Epithelial cell of prostate (primary cell): ENCODE measurements around the gene SOX21.
A peak's percentile ranks its signal among the peaks of the same experiment; 100 is the strongest.
"Not testable (repeated sequence)": the region's sequence is repeated elsewhere in the genome, so short reads cannot be mapped to it uniquely, and the experiment has no call there.

Experiments
- DNase-seq: peaks from one replicate; pipeline ENCODE4 v3.0.0-alpha.2; 2011; ENCODE audit warnings: low read depth, low spot score
- H3K27ac ChIP-seq: fragments of 450-650 bp; 2 replicates; pipeline ENCODE4 v1.5.1; 2017; ENCODE audit warnings: mild to moderate bottlenecking

Gene SOX21

GRCh38 chr13:94712287-94712811 lies at the start of gene SOX21:
SOX21 (minus strand) TSS chr13:94712545; CDS start chr13:94712049, 496 bp downstream.
- H3K27ac ChIP-seq: peak within 1 kb of the TSS; percentile 51
- no peak for DNase-seq

DNA sequence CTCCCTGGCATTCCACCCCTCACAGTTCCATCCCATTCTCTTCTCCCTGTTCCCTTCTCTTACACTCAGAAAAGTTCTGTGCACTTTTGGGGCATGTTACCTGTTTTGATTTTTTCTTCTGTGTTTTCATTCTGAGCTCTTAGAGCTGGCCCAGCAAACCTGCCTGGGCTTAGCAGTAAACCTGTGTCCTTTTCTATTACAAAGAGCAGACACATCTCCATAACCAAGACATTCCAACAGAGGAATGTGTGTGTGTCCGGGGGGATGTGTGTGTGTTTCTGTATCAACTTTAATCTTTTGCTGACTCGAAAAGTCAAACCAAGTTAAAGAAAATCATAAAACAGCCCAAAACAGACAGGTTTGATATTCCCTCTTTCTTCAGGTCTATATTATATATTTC lies 49.1 kb upstream of the SOX21 start:
- H3K27ac ChIP-seq: no peak overlapping the region
- DNase-seq: no peak

DNA sequence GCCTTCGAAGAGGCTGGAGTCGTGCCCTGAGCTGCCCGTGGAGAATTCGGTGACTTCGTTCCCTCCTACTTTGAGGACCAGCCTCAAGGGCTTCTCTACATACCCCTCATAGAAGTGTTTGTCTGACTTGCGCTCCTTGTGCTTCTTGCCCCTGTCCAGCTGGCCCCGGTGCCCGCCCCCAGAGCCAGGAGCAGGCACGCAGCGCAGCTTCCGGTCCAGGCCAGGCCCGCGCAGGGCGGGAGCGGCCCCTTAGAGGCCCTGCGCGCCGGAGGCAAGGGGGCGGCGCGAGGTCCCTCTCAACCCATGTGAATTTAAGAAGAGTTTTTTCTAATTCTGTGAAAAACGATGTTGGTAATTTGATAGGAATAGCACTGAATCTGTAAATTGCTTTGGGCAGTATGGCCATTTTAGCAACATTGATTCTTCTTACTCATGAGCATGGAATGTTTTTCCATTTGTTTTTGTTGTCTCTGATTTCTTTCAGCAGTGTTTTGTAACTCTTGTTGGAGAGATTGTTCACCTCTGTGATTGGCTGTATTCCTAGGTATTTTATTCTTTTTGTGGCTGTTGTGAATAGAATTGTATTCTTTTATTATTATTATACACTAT lies 46.9 kb upstream of the SOX21 start:
- DNase-seq: no peak
- H3K27ac ChIP-seq: no peak overlapping the region

GRCh38 chr13:94758436-94758960 lies 46.2 kb upstream of the SOX21 start:
- no peak for DNase-seq
- H3K27ac ChIP-seq: no peak overlapping the region

- no peak for DNase-seq
- no peak overlapping the region for H3K27ac ChIP-seq
These were observed 41.0 kb upstream of the SOX21 start for GRCh38 chr13:94753327-94753726.

DNA sequence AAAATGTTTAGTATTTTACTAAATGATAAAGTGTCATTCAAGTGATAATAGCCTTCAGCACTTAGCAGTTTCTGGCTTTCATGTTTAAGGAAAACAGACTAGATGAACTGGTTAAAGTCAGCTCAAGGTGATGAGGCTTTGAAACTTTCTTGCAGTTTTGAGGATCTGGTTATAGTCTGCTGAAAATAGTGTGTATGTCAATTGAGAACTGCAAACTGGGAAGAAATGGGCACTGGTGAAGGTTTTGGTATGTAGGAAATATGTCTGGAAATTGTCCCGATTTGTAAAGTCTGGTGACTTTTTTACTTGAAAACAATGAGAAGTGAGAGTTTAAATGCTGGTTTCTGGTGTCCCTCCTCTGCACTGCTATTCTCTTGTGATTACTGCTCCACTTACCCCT lies 36.8 kb upstream of the SOX21 start:
- no peak overlapping the region for H3K27ac ChIP-seq
- no peak for DNase-seq

DNA sequence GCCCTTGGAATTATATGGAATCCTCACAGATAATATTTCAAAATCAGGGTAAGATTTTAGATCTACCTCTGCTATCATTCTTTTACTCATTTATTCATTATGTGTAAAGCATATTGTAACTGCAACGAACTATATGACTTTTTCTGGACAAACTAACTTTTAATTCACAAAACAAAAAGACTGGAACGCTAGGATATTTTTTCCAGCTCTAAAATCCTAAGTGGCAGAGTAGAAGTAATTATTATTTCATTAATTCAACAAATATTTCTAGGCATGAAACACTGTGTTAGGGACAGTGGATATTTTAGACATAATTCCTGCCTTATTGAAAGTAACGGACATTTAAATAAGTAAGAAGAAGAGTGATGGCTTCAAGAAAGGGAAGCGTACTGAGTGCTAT lies 26.9 kb upstream of the SOX21 start:
- H3K27ac ChIP-seq: no peak overlapping the region
- DNase-seq: no peak

DNA sequence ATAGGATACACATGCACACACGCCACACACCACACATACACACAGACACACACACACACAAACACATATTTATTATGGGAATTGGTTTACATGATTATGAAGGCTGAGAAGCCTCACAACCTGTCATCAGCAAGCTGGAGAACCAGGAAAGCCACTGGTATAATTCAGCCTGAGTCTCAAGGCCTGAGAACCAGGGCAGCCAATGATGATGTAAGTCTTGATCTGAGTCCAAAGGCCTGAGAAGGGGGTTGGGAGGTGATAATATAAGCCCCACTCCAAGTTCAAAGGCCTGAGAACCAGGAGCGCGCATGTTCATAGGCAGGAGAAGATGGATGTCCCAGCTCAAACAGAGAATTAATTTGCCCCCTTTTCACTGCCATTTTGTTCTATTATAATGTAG lies 18.7 kb upstream of the SOX21 start:
- no peak overlapping the region for H3K27ac ChIP-seq
- no peak for DNase-seq

DNA sequence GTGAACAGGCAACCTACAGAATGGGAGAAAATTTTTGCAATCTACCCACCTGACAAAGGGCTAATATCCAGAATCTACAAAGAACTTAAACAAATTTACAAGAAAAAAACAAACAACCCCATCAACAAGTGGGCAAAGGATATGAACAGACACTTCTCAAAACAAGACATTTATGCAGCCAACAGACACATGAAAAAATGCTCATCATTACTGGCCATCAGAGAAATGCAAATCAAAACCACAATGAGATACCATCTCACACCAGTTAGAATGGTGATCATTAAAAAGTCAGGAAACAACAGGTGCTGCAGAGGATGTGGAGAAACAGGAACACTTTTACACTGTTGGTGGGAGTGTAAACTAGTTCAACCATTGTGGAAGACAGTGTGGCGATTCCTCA lies 17.6 kb upstream of the SOX21 start:
- H3K27ac ChIP-seq, DNase-seq: not testable (repeated sequence)

GRCh38 chr13:94726425-94726824 lies 14.1 kb upstream of the SOX21 start:
- H3K27ac ChIP-seq: no peak overlapping the region
- no peak for DNase-seq

- no peak for DNase-seq
- no peak overlapping the region for H3K27ac ChIP-seq
These were observed 10.4 kb upstream of the SOX21 start for GRCh38 chr13:94722609-94723345.

GRCh38 chr13:94718697-94719096 lies 6.4 kb upstream of the SOX21 start:
- H3K27ac ChIP-seq, DNase-seq: not testable (repeated sequence)

- no peak overlapping the region for H3K27ac ChIP-seq
- DNase-seq: no peak
These were observed 5.6 kb upstream of the SOX21 start for GRCh38 chr13:94717916-94718315.

DNA sequence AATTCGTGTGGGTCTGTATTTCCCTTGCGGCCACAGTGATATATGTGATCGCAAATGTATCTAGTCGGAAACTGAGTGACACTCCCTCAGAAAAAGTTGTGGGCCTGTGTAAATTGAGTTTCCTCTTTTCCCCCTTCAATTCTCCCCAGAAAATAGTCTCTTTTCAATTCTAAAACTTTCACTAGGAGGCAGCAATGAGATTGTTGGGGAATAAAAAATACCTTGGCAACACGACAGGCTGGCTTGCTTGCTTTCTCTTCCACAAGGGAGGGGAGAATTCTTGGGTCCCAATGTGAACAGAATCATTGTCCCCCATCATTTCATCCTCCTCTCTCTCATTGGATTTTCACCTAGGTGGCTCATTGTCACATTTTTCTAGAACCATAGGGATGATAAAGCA lies 3.7 kb upstream of the SOX21 start:
- no peak for DNase-seq
- H3K27ac ChIP-seq: no peak overlapping the region

DNA sequence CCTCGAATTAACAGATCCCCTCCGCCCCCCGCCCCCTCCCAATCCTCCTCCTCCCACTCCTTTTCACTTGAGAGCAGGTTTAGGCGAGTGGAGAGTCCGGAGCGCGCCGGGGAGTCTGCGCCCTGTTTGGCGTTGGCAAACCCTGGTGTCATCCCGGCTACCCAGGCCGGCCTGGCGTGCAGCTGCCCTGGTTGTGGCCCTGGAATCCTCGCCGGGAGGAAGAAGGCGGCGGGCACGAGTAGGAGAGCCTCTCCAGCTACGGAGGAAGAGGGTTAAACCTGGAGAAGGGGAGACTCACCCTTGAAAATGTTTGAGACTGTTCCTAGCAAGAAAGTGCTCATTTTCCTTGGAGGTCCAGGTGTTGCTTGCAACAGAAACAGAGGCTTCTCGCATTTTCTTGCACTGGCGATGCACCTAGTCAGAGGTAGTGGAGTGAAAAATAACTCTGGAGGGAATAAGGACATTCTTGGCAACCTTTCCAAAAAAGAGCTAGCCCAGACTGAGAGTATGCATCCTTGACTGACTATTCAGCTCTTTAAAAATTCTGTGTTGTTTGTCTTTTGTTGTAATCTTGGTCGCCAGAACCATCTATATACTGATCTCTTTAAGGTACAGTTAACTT lies 1.3 kb upstream of the SOX21 start:
- DNase-seq: no peak
- H3K27ac ChIP-seq: no peak overlapping the region

DNA sequence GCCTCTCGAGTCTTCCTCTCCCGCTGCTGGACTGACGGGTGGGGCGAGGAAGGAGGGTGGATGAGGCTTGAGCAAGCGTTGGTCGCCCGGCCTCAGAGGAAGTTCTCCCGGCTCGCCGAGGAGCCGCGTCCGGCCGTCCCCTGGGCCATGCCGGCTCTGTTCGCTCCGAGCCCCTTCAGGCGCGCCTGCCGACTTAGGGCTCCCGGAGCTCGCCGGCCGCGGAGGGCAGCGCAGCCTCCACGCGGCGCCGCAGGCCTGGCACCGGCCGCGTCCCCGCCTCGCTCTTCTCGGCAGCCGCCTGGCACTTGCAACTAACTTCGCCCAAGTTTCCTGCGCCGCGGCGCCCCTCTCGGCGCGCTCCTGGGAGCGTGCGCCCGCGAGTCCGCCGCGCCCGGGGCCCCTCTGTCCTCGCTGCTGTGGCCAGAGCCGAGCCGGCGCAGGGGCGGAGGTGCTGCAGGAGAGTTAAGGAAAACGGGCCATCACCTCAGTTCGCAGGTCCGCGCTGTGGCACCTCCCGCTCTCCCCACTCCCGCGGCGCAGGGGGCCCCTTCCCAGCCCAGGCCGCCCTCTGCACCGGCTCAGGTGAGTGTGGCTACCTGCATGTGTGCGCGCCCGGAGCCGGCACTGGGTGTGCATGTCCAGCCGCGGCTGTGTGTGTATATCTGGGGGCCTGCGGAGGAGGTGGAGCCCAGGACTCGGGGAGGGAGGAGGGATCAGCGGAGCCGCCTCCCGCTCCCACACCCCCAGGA lies 641 bp upstream of the SOX21 start:
- DNase-seq: no peak
- H3K27ac ChIP-seq: peak overlapping the region; percentile 51

DNA sequence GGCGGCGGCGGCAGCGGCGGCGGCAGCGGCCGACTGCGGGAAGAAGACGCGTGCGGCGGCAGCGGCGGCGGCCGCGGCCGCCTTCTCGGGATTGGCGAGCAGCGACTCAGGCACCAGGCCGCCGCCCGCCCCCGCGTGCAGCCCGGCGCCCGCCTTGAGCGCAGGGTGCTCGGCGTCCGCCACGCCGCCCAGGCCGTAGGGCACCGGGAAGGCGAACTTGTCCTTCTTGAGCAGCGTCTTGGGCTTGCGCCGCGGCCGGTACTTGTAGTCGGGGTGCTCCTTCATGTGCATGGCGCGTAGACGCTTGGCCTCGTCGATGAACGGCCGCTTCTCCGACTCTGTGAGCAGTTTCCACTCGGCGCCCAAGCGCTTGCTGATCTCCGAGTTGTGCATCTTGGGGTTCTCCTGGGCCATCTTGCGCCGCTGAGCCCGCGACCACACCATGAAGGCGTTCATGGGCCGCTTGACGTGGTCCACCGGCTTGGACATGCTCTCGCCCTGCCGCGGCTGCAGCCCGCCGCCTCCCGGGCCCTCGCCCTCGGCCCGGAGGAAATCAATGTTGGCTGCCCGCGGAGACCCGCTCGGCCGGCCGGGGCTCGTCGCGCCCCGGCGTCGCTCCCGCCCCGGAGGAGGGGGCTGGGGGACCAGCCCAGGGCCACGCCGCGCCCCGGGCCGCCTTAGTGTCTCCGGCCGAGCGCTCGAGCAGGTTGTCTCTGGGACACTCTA lies 621 bp downstream of the SOX21 start:
- DNase-seq: no peak
- H3K27ac ChIP-seq: peak overlapping the region; percentile 51

GRCh38 chr13:94710881-94711560 lies 1.3 kb downstream of the SOX21 start:
- no peak for DNase-seq
- H3K27ac ChIP-seq: peak overlapping the region; percentile 51

DNA sequence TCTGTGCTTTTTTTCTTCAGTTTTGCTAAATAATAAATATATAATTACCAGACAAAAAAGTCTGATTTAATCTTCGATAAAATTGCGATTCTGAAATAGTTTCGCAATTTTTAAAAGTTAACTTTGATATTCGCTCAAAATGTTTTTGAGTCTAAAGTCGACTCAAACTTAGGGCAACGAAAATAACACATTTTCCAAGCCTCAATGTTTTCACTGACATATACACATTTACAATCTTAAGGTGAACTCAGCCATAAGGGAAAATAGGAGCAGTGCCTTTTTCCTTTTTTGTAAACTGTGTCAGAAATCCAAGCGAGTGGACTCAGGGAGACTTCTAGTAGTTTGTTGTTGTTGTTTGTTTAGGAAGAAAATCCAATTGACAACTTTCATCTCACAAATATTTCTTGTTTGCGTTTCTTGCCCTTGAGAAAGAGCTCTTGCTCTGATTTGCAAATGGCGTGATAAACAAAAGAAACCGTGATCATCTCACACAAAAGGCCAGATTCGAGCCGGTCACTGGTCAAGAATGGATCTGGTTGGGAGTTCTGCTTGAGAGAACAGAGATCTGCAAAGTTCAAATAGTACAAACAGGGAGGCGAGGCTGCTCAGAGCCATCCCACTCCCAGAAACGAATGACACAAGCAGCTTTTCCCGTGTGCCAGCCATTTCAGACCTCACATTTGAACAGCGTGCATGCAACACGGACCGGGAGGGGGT lies 2.1 kb downstream of the SOX21 start:
- peak overlapping the region; percentile 51 for H3K27ac ChIP-seq
- no peak for DNase-seq
